ENCODE measurements around the gene FAM120A.

The FAM120A gene

GRCh38 chr9:93500571-93501298 is 49.2 kb downstream of the FAM120A start:
- H3K9me3 Mint-ChIP-seq, result no peaks in the 10 kb centered on the region
- H3K27me3 Mint-ChIP-seq (ENCODE audit: low read depth), result no peaks in the 10 kb centered on the region
- TF ChIP-seq, protein P1, sequence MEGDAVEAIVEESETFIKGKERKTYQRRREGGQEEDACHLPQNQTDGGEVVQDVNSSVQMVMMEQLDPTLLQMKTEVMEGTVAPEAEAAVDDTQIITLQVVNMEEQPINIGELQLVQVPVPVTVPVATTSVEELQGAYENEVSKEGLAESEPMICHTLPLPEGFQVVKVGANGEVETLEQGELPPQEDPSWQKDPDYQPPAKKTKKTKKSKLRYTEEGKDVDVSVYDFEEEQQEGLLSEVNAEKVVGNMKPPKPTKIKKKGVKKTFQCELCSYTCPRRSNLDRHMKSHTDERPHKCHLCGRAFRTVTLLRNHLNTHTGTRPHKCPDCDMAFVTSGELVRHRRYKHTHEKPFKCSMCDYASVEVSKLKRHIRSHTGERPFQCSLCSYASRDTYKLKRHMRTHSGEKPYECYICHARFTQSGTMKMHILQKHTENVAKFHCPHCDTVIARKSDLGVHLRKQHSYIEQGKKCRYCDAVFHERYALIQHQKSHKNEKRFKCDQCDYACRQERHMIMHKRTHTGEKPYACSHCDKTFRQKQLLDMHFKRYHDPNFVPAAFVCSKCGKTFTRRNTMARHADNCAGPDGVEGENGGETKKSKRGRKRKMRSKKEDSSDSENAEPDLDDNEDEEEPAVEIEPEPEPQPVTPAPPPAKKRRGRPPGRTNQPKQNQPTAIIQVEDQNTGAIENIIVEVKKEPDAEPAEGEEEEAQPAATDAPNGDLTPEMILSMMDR (IDR thresholded peaks at IDR 0.05; ENCODE audit: unreplicated experiment in 3 of 3), result no peak
- H3K27ac Mint-ChIP-seq, result peak overlapping the region in 1 of 3 experiments; percentile 1
- H3K36me3 Mint-ChIP-seq (ENCODE audit: low read depth), result peaks cover 73% of the 10 kb centered on the region
- peak overlapping the region in 1 of 3 experiments; percentile 10 for H3K4me3 Mint-ChIP-seq
- H3K4me1 Mint-ChIP-seq, result peaks cover 8% of the 10 kb centered on the region

DNA sequence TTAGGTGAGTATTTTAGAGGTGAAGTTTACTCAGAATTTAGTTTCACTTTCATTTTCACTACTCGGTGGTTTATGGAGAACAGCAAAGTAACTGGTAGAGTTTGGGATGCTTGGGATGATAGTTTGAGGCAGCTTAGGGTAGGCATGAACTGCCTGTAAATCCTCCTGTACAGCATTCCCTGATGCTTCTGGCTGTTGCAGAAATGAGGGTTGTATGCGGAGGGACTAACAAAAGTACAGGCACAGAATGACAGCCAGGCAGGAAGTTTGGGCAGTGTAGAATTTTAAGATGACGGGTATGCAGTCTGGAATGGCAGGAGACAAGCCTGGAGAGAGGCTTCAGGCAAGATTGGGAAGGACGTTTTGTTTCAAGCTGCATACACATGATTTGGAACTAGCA is 49.9 kb downstream of the FAM120A start:
- H3K9me3 Mint-ChIP-seq, result no peaks in the 10 kb centered on the region
- TF ChIP-seq, protein P1 (IDR thresholded peaks at IDR 0.05; ENCODE audit: unreplicated experiment in 3 of 3), result no peak
- no peak overlapping the region for H3K4me3 Mint-ChIP-seq

GRCh38 chr9:93503381-93503780 is 51.9 kb downstream of the FAM120A start:
- H3K36me3 Mint-ChIP-seq (ENCODE audit: low read depth), result peaks cover 62% of the 10 kb centered on the region
- peaks cover 8% of the 10 kb centered on the region for H3K4me1 Mint-ChIP-seq
- H3K27ac Mint-ChIP-seq, result no peak overlapping the region
- H3K4me3 Mint-ChIP-seq, result no peak overlapping the region
- TF ChIP-seq, protein P1 (IDR thresholded peaks at IDR 0.05; ENCODE audit: unreplicated experiment in 3 of 3), result no peak
- H3K9me3 Mint-ChIP-seq, result no peaks in the 10 kb centered on the region
- H3K27me3 Mint-ChIP-seq (ENCODE audit: low read depth), result no peaks in the 10 kb centered on the region

More for the DNA sequence above, 49.9 kb downstream of the FAM120A start:
- Mint-ChIP-seq H3K27me3 (ENCODE audit: low read depth) (no peaks in the 10 kb centered on the region), H3K4me1 (peaks cover 8% of the 10 kb centered on the region), H3K36me3 (ENCODE audit: low read depth) (peaks cover 70% of the 10 kb centered on the region), H3K27ac (peak overlapping the region in 1 of 3 experiments; percentile 1)

DNA sequence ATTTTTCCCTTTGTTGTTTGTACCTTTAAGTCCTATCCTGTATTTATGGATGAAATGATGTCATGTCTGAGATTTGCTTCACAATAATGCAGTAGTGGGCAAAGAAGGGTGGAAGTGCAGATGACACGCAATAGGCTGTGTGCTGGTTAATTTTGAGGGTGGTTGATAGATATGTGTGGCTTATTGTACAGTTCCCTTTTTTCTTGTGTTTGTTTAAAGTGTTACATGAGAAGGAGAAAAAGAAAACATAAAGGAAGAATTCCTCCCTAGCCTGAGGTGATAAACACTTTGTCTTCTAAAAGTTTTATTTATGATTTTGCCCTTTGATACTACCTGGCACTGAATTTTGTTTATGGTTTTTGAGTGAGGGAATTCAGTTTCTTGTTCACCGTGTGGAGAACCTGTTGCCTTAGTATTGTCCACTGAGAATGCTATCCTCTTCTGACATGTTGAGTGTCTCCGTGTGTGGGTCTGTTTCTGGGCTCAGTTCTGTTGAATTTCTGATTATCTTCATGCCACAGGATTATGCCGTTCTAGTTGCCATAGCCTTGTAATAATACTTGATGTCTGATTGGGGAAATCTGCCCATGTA is 54.2 kb downstream of the FAM120A start:
- H3K4me1 Mint-ChIP-seq, result peaks cover 8% of the 10 kb centered on the region
- TF ChIP-seq, protein P1 (IDR thresholded peaks at IDR 0.05; ENCODE audit: unreplicated experiment in 3 of 3), result no peak
- H3K27ac Mint-ChIP-seq, result no peak overlapping the region
- no peaks in the 10 kb centered on the region for H3K9me3 Mint-ChIP-seq
- no peaks in the 10 kb centered on the region for H3K27me3 Mint-ChIP-seq (ENCODE audit: low read depth)
- peaks cover 52% of the 10 kb centered on the region for H3K36me3 Mint-ChIP-seq (ENCODE audit: low read depth)
- H3K4me3 Mint-ChIP-seq, result no peak overlapping the region

- no peak overlapping the region for H3K4me3 Mint-ChIP-seq
- no peak overlapping the region for H3K27ac Mint-ChIP-seq
- no peaks in the 10 kb centered on the region for H3K27me3 Mint-ChIP-seq (ENCODE audit: low read depth)
- TF ChIP-seq, protein P1 (IDR thresholded peaks at IDR 0.05; ENCODE audit: unreplicated experiment in 3 of 3), result no peak
- no peaks in the 10 kb centered on the region for H3K4me1 Mint-ChIP-seq
- peaks cover 37% of the 10 kb centered on the region for H3K36me3 Mint-ChIP-seq (ENCODE audit: low read depth)
- H3K9me3 Mint-ChIP-seq, result no peaks in the 10 kb centered on the region
These were observed 56.3 kb downstream of the FAM120A start for GRCh38 chr9:93507768-93508167.

Data from nephron (organoid).